Heart left ventricle (tissue), 13 donors: ENCODE data around the gene ANKRD16.
A peak's percentile ranks its signal among the peaks of the same experiment; 100 is the strongest.

Experiments
- POLR2A ChIP-seq, 2 donors: fragments of 450-650 bp; IDR thresholded peaks; one replicate each; pipeline ENCODE4 v1.6.1; 2017; ENCODE audit warnings: antibody characterized with exemption in 2 of 2, mild to moderate bottlenecking in 2 of 2, moderate library complexity in 2 of 2
- TF ChIP-seq, protein P1 (sequence below), 12 donors: fragments of 200-600 bp; sonication (generic) in 4 of 12; IDR thresholded peaks; one replicate each; pipeline versions ENCODE4 v1.5.0 to v1.8.0; 2018 to 2022; ENCODE audit warnings: antibody characterized with exemption in 12 of 12, mild to moderate bottlenecking in 5 of 12
- donor health status: ischemic (EF 13 %, LVEDD 7.1; RV severe dilation, severe dysfunction).
- donor health status: DM: no; HTN: yes; CAD: no.
- donor health status: DM: no; HTN: no; CAD: no.
- donor health status: ischemic (EF 25% LVEDD 6.9; RV normal size, moderate dysfunction).
- donor health status: ischemic (EF 25% LVEDD 5.7; RV mildly dilated, moderate dysfunction).
- donor health status: ischemic (EF 35%, LVEDD 5.7; RV mildly dilated, moderate dysfunction).
- donor health status: nonischemic (EF 11% LVEDD 7.7; RV severe dilation, severe dysfunction).
- donor health status: DM: yes; HTN: yes; CAD: no.
- donor health status: PGD.
- donor health status: ischemic (EF 29% LVEDD 5.4; RV normal size, mild dysfunction).
- donor health status: nonischemic (EF 23%, LVEDD 6.1; RV moderate dilation, normal function).

DNA sequence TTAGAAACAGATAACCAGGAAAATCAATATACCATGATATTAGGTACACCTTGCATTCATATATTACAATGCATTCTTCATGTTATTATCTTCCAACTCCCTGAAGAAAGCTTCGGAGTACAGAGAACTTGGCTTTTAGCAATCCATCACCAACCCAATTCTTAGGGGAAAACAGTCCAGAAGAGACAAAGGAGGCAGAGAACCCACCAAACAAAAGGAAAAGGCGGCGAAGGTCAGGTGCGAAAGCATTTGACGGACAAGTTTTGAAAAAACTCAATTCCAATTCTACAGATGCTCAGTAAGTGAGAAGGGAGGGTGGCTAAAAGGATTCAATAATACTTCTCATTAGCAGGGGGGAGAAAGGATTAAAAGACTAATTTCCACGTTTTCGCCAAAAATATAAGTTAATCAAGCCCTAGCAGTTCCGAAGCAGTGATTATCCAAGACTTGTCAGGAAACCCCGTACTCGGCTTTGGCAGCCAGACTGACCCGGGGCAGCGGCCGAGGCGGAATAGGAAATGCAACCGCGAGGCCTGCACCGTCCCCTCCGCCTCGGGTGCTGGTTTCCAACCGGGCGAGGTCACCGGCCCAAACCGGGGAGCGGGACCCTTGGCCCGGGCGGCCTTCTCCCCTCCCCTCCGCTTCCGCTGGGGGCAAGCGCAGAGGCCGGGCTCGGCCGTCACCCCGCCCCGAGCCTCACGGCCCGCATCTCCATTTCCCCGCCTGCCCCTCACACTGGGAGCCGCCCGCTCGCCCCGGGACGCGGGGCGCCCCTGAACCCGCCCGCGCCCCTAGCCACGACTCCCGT lies 77.2 kb downstream of the ANKRD16 start:
- TF ChIP-seq, protein P1, sequence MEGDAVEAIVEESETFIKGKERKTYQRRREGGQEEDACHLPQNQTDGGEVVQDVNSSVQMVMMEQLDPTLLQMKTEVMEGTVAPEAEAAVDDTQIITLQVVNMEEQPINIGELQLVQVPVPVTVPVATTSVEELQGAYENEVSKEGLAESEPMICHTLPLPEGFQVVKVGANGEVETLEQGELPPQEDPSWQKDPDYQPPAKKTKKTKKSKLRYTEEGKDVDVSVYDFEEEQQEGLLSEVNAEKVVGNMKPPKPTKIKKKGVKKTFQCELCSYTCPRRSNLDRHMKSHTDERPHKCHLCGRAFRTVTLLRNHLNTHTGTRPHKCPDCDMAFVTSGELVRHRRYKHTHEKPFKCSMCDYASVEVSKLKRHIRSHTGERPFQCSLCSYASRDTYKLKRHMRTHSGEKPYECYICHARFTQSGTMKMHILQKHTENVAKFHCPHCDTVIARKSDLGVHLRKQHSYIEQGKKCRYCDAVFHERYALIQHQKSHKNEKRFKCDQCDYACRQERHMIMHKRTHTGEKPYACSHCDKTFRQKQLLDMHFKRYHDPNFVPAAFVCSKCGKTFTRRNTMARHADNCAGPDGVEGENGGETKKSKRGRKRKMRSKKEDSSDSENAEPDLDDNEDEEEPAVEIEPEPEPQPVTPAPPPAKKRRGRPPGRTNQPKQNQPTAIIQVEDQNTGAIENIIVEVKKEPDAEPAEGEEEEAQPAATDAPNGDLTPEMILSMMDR (IDR thresholded peaks at IDR 0.05) = peak in 1 of 12 donors; percentile 3
- TF ChIP-seq POLR2A (IDR thresholded peaks at IDR 0.05) = no peak
